GM19043 (cell line): ENCODE measurements around the gene MOB2.
"Not testable (repeated sequence)": the region's sequence is repeated elsewhere in the genome, so short reads cannot be mapped to it uniquely, and the experiment has no call there.

ENCODE experiments used
- ATAC-seq: cut with Tn5 transposase; IDR thresholded peaks from one replicate; pipeline ENCODE4 v1.9.1; 2021; ENCODE audit warnings: low read depth; ENCODE audit not compliant: unreplicated experiment

Gene MOB2

DNA sequence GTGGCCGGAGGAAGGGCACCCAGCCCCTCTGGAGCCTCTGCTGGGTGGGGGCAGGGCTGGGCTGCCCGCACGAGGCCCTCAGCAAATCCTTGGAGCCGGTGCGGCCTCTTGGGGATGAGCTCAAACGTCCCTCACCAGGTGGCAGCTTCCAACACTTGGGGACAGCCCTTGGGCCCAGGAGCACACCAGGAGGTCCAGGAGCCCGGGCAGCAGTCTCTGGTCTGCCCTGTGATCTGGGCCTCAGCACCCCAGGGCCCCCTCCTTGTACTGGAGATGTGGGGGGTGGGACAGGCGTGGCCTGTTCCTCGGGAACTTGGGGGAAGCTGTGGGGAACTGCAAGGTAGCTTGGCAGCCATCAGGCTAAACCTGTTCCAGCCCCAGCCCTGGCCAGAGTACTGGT lies 40.0 kb downstream of the MOB2 start:
- no peak for ATAC-seq

DNA sequence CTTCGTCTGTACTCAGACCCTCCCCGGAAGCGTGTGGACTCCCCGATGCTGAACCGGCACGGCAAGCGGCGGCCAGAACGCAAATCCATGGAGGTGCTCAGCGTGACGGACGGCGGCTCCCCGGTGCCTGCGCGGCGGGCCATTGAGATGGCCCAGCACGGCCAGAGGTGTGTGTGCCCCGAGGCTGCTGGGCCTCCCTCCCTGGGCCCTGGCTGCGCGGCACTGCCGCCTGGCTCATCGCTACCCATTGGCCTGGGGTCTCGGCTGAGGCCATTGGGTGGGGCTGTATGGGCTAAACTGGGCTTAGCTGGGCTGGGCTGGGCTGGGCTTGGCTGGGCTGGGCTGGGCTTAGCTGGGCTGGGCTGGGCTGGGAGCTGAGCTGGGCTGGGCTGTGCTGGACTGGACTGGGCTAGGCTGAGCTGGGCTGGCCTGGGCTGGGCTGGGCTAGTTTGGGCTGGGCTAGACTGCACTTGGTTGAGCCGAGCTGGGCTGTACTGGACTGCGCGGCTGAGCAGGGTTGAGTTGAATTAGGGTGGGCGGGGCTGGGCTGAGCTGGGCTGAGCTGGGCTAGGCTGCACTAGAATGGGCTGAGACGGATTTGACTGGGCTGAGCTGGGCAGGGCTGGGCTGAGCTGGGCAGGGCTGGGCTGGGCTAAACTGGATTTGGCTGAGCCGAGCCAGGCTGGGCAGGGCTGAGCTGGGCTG lies 40.7 kb downstream of the MOB2 start:
- ATAC-seq: no peak

DNA sequence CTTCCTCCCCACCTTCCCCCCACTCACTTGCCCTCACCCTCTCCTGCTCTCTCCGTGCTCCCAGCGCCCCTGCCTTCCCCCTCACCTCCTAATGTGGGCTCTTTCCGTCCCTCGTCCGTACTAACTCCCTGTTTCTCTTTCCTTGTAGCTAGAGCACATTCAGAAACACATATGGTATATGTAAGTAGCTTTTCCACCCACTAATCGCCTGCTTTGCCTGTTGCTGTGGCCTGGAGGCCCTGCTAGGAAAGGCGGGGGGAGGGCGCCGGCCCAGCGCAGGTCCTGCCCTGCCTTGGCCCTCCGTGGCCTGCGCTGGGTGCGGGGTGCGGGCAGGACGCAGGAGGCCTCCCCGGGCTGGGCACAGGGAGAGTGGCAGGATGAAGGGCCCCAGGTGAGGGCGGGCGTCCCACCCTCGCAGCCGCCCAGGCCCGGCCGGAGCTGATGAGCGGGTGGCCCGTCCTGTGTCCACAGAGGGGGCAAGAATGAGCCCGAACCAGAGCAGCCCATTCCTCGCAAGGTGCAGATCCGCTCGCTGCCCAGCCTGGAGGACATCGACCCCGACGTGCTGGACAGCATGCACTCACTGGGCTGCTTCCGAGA lies 41.7 kb downstream of the MOB2 start:
- no peak for ATAC-seq

DNA sequence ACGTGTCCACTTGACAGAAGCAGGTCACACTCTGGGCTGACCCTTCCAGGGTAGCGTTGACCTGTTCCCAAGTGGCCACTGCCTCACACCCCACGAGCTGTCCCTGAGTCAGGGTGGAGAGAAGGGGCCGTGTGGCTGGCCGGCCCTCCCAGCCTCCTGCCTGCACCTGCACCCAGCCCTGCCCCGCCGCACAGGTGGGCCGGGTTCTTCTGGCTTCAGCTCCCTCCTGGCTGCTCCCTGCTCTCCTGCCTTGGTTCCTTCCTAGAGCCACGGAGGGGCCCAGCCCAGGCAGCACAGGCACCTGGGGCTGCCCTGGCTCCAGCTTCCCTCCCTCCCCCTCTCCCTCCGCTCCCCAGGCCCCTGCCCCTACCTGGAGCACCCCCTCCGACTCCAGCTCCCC lies 42.3 kb downstream of the MOB2 start:
- ATAC-seq: no peak

DNA sequence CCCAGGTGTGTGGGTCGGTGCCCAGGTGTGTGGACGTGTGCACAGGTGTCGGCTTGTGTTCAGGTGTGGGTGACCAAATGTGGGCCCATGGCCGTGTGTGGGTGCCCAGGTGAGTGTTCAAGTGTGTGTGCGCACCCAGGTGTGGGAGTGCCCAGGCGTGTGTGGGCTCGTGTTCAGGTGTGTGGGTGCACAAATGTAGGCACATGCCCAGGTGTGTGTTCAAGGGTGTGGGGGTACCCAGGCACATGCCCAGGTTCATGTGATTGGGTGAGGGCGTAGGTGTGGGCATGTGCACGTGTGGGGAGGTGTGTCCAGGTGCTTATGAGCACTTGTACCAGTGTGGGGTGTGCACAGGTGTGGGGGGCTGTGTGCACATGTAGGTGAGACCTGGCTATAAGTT lies 42.8 kb downstream of the MOB2 start:
- ATAC-seq: no peak

DNA sequence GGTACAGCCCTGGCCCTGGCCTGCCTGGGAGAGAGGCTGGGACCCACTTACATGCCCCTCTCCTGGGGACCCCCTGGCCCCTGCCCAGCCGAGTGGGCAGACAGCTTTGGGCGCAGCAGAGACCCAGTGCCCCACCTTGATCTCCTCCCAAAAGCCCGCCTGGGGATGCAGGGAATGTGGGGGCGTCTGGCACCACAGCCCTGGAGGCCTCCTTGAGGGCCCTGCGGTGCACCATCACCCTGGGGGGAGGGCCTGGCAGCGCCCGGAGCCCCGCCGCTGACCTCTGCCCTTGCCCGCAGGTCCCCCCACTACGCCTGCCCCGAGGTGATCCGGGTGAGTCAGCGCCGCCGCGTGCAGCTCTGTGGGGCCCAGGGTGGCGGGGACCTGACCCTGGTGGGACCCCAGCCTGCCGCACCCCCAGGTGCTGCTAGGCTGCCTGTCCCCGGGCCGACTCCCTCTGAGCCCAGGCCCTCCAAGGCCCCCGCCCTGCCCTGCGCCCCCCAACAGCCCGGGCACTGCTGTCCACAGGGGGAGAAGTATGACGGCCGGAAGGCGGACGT lies 43.7 kb downstream of the MOB2 start:
- ATAC-seq: no peak

DNA sequence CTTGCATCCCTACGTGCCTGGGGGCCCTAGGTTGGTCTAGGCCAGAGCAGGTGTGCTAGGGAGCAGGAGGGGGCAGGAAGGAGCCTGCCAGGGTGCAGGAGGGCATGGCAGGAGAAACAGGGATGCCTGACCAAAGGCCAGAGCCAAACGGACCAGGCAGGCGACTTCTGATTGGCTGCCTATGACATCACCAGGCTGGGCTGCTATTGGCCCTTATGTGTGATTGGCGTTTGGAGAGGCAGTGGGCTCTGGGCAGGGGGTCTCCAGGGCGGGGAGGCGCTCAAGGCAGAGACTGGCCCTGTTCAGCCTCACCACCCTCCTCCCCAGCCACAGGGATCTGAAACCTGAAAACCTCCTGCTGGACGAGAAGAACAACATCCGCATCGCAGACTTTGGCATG lies 44.4 kb downstream of the MOB2 start:
- ATAC-seq: no peak

DNA sequence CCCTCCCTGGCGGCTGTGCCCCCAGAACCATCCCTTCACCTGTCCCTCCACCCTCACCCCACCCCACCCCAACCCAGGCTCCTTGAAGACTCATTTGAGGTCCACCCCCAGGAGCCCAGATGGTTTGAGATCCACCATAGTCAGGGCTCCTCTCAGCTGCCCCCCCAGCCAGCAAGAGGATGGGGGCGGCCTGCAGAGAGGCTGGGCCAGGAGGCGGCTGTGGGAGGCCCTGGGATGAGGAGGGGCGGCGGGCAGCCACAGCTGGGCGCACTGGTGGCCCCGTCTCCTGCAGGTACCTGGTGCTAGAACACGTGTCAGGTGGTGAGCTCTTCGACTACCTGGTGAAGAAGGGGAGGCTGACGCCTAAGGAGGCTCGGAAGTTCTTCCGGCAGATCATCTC lies 46.1 kb downstream of the MOB2 start:
- no peak for ATAC-seq

DNA sequence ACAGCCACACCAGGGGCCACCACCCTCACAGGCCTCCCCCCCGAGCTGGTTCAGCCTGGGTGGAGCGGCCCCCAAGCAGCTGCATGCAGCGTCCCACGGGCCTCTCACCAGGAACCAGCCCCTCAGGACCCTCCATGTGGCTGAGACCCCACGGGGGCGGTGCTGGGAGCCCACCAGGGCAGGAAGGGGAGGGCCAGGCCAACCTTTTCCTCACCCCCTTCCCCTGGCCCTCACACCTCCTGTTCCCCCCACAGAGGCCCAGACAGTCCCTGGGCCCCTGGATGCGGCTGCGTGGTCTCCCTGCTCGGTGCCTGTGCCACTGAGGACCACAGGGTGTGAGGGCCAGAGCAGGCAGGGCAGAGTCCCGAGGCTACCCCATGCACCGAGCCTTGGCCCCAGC lies 46.5 kb downstream of the MOB2 start:
- ATAC-seq: no peak

DNA sequence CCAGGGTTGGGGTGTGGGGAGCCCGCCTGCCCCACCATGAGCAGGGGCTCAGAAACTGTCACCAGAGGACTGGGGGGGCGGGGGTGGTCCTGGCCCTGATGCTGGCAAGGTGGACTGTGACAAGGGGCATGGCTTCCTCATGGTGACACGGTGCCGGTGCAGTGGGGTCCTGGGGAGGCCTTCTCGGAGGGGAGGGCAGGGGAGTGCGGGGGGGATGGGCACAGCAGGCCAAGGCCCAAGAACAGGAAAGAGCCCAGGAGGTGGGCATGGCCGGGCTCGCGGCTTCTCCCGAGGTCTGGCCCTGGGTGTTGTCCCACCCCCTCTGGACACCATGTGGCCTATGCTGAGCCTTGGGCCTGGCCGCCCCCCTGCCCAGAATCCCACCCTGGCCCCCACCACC lies 47.2 kb downstream of the MOB2 start:
- ATAC-seq: no peak

DNA sequence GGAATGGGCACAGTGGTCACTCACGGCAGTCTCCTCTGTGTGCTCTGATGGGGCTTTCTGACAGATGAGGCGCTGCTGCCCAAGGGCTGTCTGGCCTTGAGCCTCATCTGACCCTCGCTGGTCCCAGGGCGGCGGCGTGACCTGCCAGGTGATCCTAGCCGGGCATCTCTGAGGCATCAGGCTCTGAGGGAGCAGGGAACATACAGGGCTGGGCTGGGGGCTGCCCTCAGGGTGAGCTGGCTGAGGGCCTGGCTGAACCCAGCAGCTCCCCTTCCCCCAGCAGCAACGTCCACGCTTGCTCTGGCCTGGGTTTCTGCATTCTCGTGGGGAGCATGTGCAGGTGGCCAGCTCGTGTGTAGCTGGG lies 47.6 kb downstream of the MOB2 start:
- no peak for ATAC-seq

DNA sequence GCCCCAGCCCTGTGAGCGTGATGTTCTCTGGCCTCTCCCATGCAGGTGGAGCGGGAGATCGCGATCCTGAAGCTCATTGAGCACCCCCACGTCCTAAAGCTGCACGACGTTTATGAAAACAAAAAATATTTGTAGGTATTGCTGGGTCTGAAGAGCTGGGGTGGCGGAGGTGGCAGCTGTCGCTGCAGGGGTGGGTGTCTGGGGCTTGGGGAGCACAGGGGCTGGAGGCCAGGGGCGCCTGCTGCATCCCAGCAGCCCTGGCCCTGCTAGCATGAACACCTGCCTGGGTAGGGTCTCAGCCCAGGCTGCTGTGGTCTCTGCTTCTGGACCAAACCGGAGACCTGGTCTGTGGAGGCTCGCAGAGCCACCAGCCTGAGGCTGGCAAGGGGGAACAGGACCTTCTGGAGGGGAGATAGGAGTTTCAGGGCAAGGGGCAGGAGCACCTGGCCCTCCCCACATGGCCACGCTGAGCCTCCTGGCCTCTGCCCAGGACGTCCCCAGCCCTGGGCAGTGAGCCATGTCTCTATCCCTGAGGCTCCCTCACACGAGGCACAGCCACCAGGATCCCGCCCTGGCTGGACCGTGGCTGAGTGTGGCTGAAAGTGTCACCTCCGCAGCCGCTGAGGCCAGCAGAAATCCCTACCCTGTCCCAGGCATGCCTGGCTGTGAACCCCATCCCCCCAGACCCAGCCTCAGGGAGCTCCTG lies 48.2 kb downstream of the MOB2 start:
- ATAC-seq: no peak

DNA sequence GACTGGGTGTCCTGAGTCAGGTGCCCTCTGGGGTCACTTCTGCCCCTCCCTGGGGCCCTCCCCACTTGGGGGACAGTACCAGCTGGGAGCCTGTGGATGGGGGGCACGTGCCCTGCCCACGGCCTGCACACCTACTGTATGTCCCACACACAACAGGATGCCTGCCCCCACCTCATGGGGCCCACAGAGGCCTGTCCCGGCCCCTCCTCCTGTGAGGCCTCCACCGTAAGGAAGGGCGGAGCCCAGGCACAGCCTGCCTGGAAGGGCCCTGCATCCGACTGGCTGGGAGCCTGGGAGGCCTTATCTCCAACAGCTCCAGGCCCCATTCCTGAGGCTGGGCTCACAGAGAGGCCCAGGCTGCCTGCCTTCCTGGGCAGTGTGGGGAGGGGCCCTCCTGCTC lies 49.1 kb downstream of the MOB2 start:
- no peak for ATAC-seq

DNA sequence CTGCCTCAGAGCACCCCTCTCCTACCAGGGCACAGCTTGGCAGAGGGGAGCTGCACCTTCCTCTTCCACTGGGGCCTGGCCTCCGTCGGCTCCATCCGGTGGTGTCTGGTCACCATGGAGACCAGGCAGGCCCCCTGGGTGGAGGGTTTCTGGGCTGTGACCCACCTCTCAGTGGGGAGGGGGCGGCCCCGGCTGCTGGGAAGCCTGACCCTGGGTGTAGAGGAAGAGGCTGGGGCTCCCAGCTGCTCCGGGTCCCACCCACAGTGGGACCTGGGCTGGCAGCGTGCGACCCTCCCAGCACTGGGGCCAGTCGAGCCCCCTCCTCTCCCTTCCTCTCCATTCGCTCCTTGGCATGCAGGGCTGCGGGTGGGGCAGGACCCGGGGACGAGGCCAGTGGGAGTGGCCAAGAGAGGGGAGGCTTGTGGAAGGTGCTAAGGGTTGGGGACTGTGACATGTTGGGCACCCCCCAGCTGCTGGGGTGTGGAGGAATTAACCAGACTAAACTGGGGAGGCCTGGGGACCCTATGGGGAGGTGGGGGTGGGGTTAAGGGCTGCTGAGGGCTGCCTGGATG lies 50.0 kb downstream of the MOB2 start:
- no peak for ATAC-seq

DNA sequence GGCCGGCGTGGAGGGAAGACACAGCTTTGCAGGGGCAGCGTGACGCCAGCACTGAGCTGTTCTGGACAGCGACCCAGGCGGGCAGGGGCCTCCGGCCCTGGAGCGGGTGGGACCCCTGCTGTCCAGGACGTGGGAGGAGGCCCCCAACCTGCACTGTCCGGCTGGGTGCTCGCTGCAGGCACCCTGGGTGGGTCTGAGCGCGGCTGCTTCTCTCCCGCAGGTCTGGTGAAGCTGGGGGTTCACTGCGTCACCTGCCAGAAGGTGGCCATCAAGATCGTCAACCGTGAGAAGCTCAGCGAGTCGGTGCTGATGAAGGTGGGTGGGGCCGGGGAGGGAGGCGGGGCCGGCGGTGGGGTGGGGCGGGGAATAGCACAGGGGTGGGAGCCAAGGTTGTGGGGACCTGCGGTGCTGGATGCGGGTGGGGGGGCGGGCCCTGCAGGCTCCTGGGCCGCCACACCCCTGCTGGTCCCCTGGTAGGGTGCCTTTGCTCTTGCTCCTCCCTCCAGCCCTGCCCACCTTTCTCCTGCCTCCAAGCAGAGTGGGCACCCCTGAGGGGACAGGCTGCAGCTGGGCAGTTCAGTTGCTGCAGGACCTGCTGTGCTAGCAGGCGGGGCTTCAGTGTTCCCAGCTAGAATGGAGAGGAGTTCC lies 50.6 kb downstream of the MOB2 start:
- no peak for ATAC-seq

DNA sequence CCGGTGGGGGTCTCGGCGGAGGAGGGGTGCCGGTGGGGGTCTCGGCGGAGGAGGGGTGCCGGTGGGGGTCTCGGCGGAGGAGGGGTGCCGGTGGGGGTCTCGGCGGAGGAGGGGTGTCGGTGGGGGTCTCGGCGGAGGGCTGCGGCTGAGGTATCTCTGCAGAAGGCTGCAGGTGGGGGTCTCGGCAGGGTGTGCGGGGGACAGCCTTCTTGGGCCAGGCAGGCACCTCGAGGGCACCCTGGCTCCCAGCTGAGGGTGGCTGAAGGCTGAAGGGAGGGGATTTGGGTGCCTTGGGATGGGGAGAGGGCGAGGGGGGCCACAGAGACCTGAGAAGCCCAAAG lies 51.1 kb downstream of the MOB2 start:
- ATAC-seq: not testable (repeated sequence)

DNA sequence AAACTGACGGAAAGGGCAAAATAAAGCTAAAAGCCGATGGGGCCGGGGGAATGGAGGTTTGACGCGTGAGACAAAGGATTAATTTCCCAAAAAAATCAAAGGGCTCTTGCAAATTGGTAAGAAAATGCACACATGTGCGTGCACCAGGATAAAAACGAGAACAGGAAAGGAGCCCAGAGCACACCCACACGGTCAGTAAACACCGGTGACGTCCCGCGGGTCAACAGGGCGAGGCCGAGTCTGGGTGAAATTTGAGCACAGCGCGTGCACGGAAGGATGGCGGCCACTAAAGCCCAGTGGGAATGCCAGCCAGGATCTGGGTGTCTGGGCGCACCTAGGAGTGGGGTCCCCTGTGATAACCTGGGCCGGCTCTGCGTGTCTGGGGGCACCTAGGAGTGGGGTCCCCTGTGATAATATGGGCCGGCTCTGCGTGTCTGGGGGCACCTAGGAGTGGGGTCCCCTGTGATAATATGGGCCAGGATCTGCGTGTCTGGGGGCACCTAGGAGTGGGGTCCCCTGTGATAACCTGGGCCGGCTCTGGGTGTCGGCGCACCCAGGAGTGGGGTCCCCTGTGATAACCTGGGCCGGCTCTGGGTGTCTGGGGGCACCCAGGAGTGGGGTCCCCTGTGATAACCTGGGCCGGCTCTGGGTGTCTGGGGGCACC lies 52.5 kb downstream of the MOB2 start:
- no peak for ATAC-seq

DNA sequence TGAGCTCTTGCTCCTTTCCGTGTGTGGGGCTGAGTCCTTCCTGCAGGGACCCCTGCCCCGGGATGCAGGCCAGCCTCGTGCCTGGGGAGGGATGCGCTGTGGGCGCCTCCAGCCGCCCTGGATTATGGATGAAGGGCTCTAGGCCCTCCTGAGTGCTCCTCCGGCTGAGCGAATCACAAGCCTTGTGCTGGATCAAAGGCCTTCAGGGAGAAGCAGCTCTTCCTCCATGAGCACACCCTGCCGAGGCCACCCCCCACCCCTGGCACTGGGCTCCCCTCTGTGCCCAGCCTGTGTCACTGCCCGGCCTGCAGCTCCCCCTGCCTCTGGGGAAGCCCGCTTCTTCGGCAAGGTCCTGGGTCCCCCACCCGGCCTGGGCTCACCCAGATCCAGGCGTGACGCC lies 53.0 kb downstream of the MOB2 start:
- no peak for ATAC-seq

DNA sequence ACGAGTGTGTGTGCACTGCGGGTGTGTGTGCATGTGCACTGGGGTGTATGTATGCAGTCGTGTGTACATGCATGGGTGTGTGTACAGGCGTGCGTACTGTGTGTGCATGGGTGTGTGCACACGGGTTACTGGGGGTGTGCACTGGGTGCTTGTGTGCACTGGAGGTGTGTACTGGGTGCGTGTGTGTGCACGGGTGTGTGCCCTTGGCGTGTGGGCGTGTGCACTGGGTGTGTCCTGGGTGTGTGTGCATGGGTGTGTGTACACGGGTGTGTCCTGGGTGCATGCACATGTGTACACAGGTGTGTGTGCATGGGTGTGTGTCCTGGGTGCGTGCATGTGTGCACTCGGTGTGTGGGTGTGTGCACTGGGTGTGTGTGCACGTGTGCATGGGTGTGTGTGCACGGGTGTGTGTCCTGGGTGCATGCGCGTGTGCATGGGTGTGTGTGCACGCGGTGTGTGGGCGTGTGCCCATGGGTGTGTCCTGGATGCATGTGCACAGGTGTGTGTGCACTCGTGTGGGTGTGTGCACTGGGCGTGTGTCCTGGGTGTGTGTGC lies 57.7 kb downstream of the MOB2 start:
- ATAC-seq: no peak

DNA sequence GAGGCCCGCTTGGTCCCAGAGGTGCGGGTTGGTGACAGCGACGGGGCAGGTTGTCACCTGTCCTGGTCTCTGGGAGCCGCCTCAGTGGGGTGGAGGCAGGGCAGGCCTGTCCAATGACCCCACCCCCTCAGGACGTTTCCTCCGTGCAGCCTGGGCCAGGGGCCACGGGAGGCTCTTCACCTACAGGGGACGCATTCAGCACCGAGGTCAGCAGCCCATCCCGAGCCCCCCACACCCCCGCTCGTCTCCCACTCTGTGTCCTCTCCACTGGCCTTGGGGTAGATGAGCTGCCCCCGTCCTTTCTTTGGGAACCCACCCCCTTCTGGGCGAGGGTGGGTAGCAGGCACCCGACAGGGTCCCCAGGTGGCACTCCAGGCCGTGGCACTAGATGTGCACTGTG lies 61.1 kb downstream of the MOB2 start:
- ATAC-seq: no peak
